ENCODE data around the gene LACTB.
A peak's percentile ranks its signal among the peaks of the same experiment; 100 is the strongest.

The LACTB gene

GRCh38 chr15:63080634-63081250 lies 40.9 kb upstream of the LACTB start:
- peaks cover 33% of the 10 kb centered on the region for H3K4me1 ChIP-seq (ENCODE audit: insufficient read depth, low read length)
- H3K4me3 ChIP-seq (ENCODE audit: low read depth in 1 of 2, low read length in 2 of 2), result no peak overlapping the region
- H3K9me3 ChIP-seq (ENCODE audit: low read length), result no peaks in the 10 kb centered on the region
- no peaks in the 10 kb centered on the region for H3K27me3 ChIP-seq (ENCODE audit: control insufficient read depth in 1 of 2, insufficient read depth in 2 of 2, low read length in 2 of 2)
- H3K27ac ChIP-seq (ENCODE audit: low read depth, low read length), result no peak overlapping the region
- no peak overlapping the region for H3K9ac ChIP-seq (ENCODE audit: low read length)
- H3K36me3 ChIP-seq (ENCODE audit: insufficient read depth, low read length), result no peaks in the 10 kb centered on the region

- no peaks in the 10 kb centered on the region for H3K36me3 ChIP-seq (ENCODE audit: insufficient read depth, low read length)
- no peak overlapping the region for H3K4me3 ChIP-seq (ENCODE audit: low read depth in 1 of 2, low read length in 2 of 2)
- H3K27ac ChIP-seq (ENCODE audit: low read depth, low read length), result no peak overlapping the region
- no peaks in the 10 kb centered on the region for H3K27me3 ChIP-seq (ENCODE audit: control insufficient read depth in 1 of 2, insufficient read depth in 2 of 2, low read length in 2 of 2)
- H3K9me3 ChIP-seq (ENCODE audit: low read length), result no peaks in the 10 kb centered on the region
- H3K4me1 ChIP-seq (ENCODE audit: insufficient read depth, low read length), result peaks cover 24% of the 10 kb centered on the region
- H3K9ac ChIP-seq (ENCODE audit: low read length), result no peak overlapping the region
Observed at GRCh38 chr15:63082366-63082765, 39.3 kb upstream of the LACTB start.

- H3K27ac ChIP-seq (ENCODE audit: low read depth, low read length), result peak overlapping the region; percentile 62
Observed at GRCh38 chr15:63083044-63083443, 38.6 kb upstream of the LACTB start.

GRCh38 chr15:63083541-63083940 lies 38.1 kb upstream of the LACTB start:
- Histone ChIP-seq H3K36me3 (ENCODE audit: insufficient read depth, low read length) (no peaks in the 10 kb centered on the region), H3K9me3 (ENCODE audit: low read length) (no peaks in the 10 kb centered on the region), H3K27me3 (ENCODE audit: control insufficient read depth in 1 of 2, insufficient read depth in 2 of 2, low read length in 2 of 2) (no peaks in the 10 kb centered on the region), H3K4me1 (ENCODE audit: insufficient read depth, low read length) (peaks cover 29% of the 10 kb centered on the region), H3K4me3 (ENCODE audit: low read depth in 1 of 2, low read length in 2 of 2) (peak overlapping the region in 1 of 2 donors; percentile 35), H3K27ac (ENCODE audit: low read depth, low read length) (peak overlapping the region; percentile 62), H3K9ac (ENCODE audit: low read length) (peak overlapping the region; percentile 24)

More at GRCh38 chr15:63083044-63083443, 38.6 kb upstream of the LACTB start:
- Histone ChIP-seq H3K36me3 (ENCODE audit: insufficient read depth, low read length) (no peaks in the 10 kb centered on the region), H3K9me3 (ENCODE audit: low read length) (no peaks in the 10 kb centered on the region), H3K4me1 (ENCODE audit: insufficient read depth, low read length) (peaks cover 25% of the 10 kb centered on the region), H3K27me3 (ENCODE audit: control insufficient read depth in 1 of 2, insufficient read depth in 2 of 2, low read length in 2 of 2) (no peaks in the 10 kb centered on the region), H3K4me3 (ENCODE audit: low read depth in 1 of 2, low read length in 2 of 2) (peak overlapping the region in 1 of 2 donors; percentile 35), H3K9ac (ENCODE audit: low read length) (peak overlapping the region; percentile 24)

GRCh38 chr15:63084806-63085205 lies 36.9 kb upstream of the LACTB start:
- Histone ChIP-seq H3K4me3 (ENCODE audit: low read depth in 1 of 2, low read length in 2 of 2) (no peak overlapping the region), H3K27ac (ENCODE audit: low read depth, low read length) (no peak overlapping the region), H3K4me1 (ENCODE audit: insufficient read depth, low read length) (peaks cover 41% of the 10 kb centered on the region), H3K9me3 (ENCODE audit: low read length) (no peaks in the 10 kb centered on the region), H3K27me3 (ENCODE audit: control insufficient read depth in 1 of 2, insufficient read depth in 2 of 2, low read length in 2 of 2) (no peaks in the 10 kb centered on the region), H3K9ac (ENCODE audit: low read length) (no peak overlapping the region), H3K36me3 (ENCODE audit: insufficient read depth, low read length) (no peaks in the 10 kb centered on the region)

DNA sequence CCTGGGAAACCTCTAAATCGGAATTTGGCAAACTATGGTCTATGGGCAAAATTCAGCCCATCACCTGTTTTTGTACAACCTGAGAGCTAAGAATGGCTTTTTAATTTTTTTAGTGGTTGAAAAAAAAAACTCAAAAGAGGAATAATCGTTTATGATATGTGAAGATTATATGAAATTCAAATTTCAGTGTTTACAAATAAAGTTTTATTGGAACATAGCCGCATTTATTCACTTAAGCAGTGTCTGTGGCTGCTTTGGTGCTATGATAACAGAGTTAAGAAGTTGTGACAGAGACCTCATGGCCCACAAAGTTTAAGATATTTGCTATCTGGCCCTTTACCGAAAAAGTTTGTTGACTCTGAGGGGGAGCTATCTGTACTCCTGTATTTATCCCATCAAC lies 36.4 kb upstream of the LACTB start:
- H3K27me3 ChIP-seq (ENCODE audit: control insufficient read depth in 1 of 2, insufficient read depth in 2 of 2, low read length in 2 of 2), result no peaks in the 10 kb centered on the region

GRCh38 chr15:63086271-63086670 lies 35.4 kb upstream of the LACTB start:
- Histone ChIP-seq H3K4me1 (ENCODE audit: insufficient read depth, low read length) (peaks cover 29% of the 10 kb centered on the region), H3K4me3 (ENCODE audit: low read depth in 1 of 2, low read length in 2 of 2) (no peak overlapping the region), H3K36me3 (ENCODE audit: insufficient read depth, low read length) (no peaks in the 10 kb centered on the region), H3K9ac (ENCODE audit: low read length) (no peak overlapping the region), H3K9me3 (ENCODE audit: low read length) (no peaks in the 10 kb centered on the region), H3K27ac (ENCODE audit: low read depth, low read length) (no peak overlapping the region), H3K27me3 (ENCODE audit: control insufficient read depth in 1 of 2, insufficient read depth in 2 of 2, low read length in 2 of 2) (no peaks in the 10 kb centered on the region)

More for the DNA sequence above, 36.4 kb upstream of the LACTB start:
- Histone ChIP-seq H3K27ac (ENCODE audit: low read depth, low read length) (no peak overlapping the region), H3K36me3 (ENCODE audit: insufficient read depth, low read length) (no peaks in the 10 kb centered on the region), H3K4me3 (ENCODE audit: low read depth in 1 of 2, low read length in 2 of 2) (no peak overlapping the region), H3K9ac (ENCODE audit: low read length) (no peak overlapping the region), H3K9me3 (ENCODE audit: low read length) (no peaks in the 10 kb centered on the region), H3K4me1 (ENCODE audit: insufficient read depth, low read length) (peaks cover 38% of the 10 kb centered on the region)

DNA sequence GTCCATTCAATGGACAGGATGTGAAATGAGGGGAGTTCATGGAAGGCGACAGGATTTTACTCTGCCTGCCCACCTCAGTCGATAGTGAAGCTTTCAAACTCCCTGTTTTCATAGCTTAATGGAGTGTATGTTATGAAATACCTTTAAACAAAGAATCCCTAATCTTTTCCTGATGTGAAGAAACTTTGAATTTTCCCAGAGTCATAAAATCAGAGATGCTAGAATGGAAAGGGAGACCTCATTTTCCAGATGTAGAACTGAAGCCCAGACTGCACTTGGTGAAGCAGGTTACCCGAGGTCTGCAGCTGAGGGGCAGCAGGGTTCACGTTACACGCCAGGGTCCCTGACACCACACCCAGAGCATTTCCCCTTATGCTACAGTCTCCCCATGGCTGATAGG lies 34.7 kb upstream of the LACTB start:
- Histone ChIP-seq H3K27me3 (ENCODE audit: control insufficient read depth in 1 of 2, insufficient read depth in 2 of 2, low read length in 2 of 2) (no peaks in the 10 kb centered on the region), H3K36me3 (ENCODE audit: insufficient read depth, low read length) (no peaks in the 10 kb centered on the region), H3K9me3 (ENCODE audit: low read length) (no peaks in the 10 kb centered on the region), H3K27ac (ENCODE audit: low read depth, low read length) (no peak overlapping the region), H3K4me1 (ENCODE audit: insufficient read depth, low read length) (peaks cover 29% of the 10 kb centered on the region), H3K9ac (ENCODE audit: low read length) (no peak overlapping the region), H3K4me3 (ENCODE audit: low read depth in 1 of 2, low read length in 2 of 2) (no peak overlapping the region)

DNA sequence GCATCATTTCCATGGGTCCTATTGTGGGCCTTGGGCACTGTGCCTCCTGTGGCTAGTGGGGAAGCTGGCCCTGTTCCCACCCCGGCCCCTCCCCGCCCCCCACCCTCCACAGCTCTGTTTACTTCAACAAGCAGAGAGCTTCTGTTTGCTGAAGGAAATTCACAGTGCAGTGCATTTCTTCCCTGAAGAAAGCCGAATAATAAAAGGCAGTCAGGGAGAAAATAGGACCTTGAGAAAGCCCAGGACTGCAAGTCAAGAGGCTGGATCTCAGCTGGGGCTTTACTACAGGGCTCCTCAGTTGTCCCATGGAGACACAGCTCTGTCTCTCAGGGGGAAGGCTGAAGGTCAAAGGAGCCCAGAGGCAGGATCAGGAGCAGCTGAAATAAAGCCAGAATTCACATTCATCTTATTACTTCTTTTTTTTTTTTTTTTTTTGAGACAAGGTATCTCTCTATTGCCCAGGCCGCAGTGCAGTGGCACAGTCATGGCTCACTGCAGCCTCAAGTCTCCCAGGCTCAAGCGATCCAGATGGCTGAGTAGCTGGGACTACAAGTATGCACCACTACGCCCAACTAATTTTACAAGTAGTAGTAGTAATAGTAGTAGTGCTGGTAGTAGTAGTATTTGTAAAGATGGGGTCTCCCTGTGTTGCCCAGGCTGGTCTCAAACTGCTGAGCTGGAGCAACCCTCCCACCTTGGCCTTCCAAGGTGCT lies 33.0 kb upstream of the LACTB start:
- H3K9ac ChIP-seq (ENCODE audit: low read length), result no peak overlapping the region
- H3K4me3 ChIP-seq (ENCODE audit: low read depth in 1 of 2, low read length in 2 of 2), result no peak overlapping the region
- H3K36me3 ChIP-seq (ENCODE audit: insufficient read depth, low read length), result no peaks in the 10 kb centered on the region
- no peaks in the 10 kb centered on the region for H3K9me3 ChIP-seq (ENCODE audit: low read length)
- H3K4me1 ChIP-seq (ENCODE audit: insufficient read depth, low read length), result peaks cover 17% of the 10 kb centered on the region
- no peaks in the 10 kb centered on the region for H3K27me3 ChIP-seq (ENCODE audit: control insufficient read depth in 1 of 2, insufficient read depth in 2 of 2, low read length in 2 of 2)
- H3K27ac ChIP-seq (ENCODE audit: low read depth, low read length), result peak overlapping the region; percentile 59

- H3K4me3 ChIP-seq (ENCODE audit: low read depth in 1 of 2, low read length in 2 of 2), result no peak overlapping the region
- H3K27ac ChIP-seq (ENCODE audit: low read depth, low read length), result peak overlapping the region; percentile 59
- H3K9me3 ChIP-seq (ENCODE audit: low read length), result no peaks in the 10 kb centered on the region
- H3K27me3 ChIP-seq (ENCODE audit: control insufficient read depth in 1 of 2, insufficient read depth in 2 of 2, low read length in 2 of 2), result no peaks in the 10 kb centered on the region
- peaks cover 19% of the 10 kb centered on the region for H3K4me1 ChIP-seq (ENCODE audit: insufficient read depth, low read length)
- no peaks in the 10 kb centered on the region for H3K36me3 ChIP-seq (ENCODE audit: insufficient read depth, low read length)
- H3K9ac ChIP-seq (ENCODE audit: low read length), result no peak overlapping the region
Observed at GRCh38 chr15:63089260-63090043, 32.2 kb upstream of the LACTB start.

DNA sequence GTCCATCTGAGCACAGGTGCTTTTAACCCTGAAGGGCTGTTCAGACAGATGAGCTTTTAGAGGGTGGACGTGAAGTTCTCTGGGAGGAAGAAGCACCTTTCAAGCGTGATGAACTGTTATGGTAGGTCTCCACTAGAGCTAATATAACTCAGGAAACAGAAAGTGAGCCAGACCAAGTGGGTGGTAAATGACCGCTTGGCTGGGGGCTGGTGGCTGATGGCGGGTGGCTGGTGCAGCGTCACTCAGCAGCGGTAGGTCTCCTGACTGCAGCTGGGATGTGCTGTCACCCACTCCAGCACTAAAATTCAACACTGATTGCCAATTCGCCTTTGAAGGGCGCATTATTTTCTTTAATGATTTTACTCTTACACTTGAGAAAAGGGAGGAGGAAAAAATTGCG lies 31.2 kb upstream of the LACTB start:
- Histone ChIP-seq H3K9me3 (ENCODE audit: low read length) (no peaks in the 10 kb centered on the region), H3K27me3 (ENCODE audit: control insufficient read depth in 1 of 2, insufficient read depth in 2 of 2, low read length in 2 of 2) (no peaks in the 10 kb centered on the region), H3K4me1 (ENCODE audit: insufficient read depth, low read length) (peaks cover 23% of the 10 kb centered on the region), H3K36me3 (ENCODE audit: insufficient read depth, low read length) (no peaks in the 10 kb centered on the region), H3K4me3 (ENCODE audit: low read depth in 1 of 2, low read length in 2 of 2) (no peak overlapping the region), H3K27ac (ENCODE audit: low read depth, low read length) (no peak overlapping the region), H3K9ac (ENCODE audit: low read length) (no peak overlapping the region)
